Measurements from ENCODE around the gene TNFRSF19. TPM values are rescaled to one million over a fixed set of nuclear protein-coding genes. Genes with fewer than 3 reads are reported as not detected.

TNFRSF19 gene
- total RNA-seq, 1 donor from 2014 or later = 19.0 TPM

GRCh38 chr13:23644527-23645138, 74.4 kb downstream of the TNFRSF19 start:
- Mint-ChIP-seq H3K36me3 (ENCODE audit: insufficient read depth) (peaks cover 12% of the 10 kb centered on the region), H3K9me3 (ENCODE audit: low read depth) (peaks cover 4% of the 10 kb centered on the region), H3K4me1 (ENCODE audit: low read depth) (peaks cover 7% of the 10 kb centered on the region), H3K4me3 (ENCODE audit: low read depth) (no peak overlapping the region), H3K27me3 (peaks cover 16% of the 10 kb centered on the region), H3K27ac (no peak overlapping the region)
- no peak for DNase-seq (ENCODE audit: low spot score, unreplicated experiment)
- TF ChIP-seq CTCF (IDR thresholded peaks at IDR 0.05; ENCODE audit: unreplicated experiment) = no peak

GRCh38 chr13:23645851-23646250, 75.6 kb downstream of the TNFRSF19 start:
- TF ChIP-seq CTCF (IDR thresholded peaks at IDR 0.05; ENCODE audit: unreplicated experiment) = no peak
- Mint-ChIP-seq H3K27ac (no peak overlapping the region), H3K4me1 (ENCODE audit: low read depth) (peaks cover 2% of the 10 kb centered on the region), H3K36me3 (ENCODE audit: insufficient read depth) (peaks cover 12% of the 10 kb centered on the region), H3K4me3 (ENCODE audit: low read depth) (no peak overlapping the region), H3K27me3 (peaks cover 7% of the 10 kb centered on the region), H3K9me3 (ENCODE audit: low read depth) (peaks cover 4% of the 10 kb centered on the region)
- DNase-seq (ENCODE audit: low spot score, unreplicated experiment) = no peak

GRCh38 chr13:23651439-23651838, 81.2 kb downstream of the TNFRSF19 start:
- no peak for DNase-seq (ENCODE audit: low spot score, unreplicated experiment)
- peaks cover 6% of the 10 kb centered on the region for H3K36me3 Mint-ChIP-seq (ENCODE audit: insufficient read depth)
- no peak overlapping the region for H3K4me3 Mint-ChIP-seq (ENCODE audit: low read depth)
- H3K4me1 Mint-ChIP-seq (ENCODE audit: low read depth) = peaks cover 19% of the 10 kb centered on the region
- H3K27me3 Mint-ChIP-seq = no peaks in the 10 kb centered on the region
- H3K27ac Mint-ChIP-seq = no peak overlapping the region
- TF ChIP-seq CTCF (IDR thresholded peaks at IDR 0.05; ENCODE audit: unreplicated experiment) = no peak
- H3K9me3 Mint-ChIP-seq (ENCODE audit: low read depth) = peaks cover 4% of the 10 kb centered on the region

GRCh38 chr13:23651887-23652286, 81.7 kb downstream of the TNFRSF19 start:
- Mint-ChIP-seq H3K4me3 (ENCODE audit: low read depth) (no peak overlapping the region), H3K36me3 (ENCODE audit: insufficient read depth) (peaks cover 5% of the 10 kb centered on the region), H3K9me3 (ENCODE audit: low read depth) (peaks cover 2% of the 10 kb centered on the region), H3K27me3 (no peaks in the 10 kb centered on the region), H3K27ac (no peak overlapping the region), H3K4me1 (ENCODE audit: low read depth) (peaks cover 23% of the 10 kb centered on the region)
- no peak for TF ChIP-seq CTCF (IDR thresholded peaks at IDR 0.05; ENCODE audit: unreplicated experiment)
- DNase-seq (ENCODE audit: low spot score, unreplicated experiment) = no peak

GRCh38 chr13:23652909-23653726, 82.9 kb downstream of the TNFRSF19 start:
- no peak overlapping the region for H3K27ac Mint-ChIP-seq

More at GRCh38 chr13:23652909-23653726, 82.9 kb downstream of the TNFRSF19 start:
- TF ChIP-seq CTCF (IDR thresholded peaks at IDR 0.05; ENCODE audit: unreplicated experiment) = no peak
- no peaks in the 10 kb centered on the region for H3K9me3 Mint-ChIP-seq (ENCODE audit: low read depth)
- H3K4me3 Mint-ChIP-seq (ENCODE audit: low read depth) = no peak overlapping the region
- no peaks in the 10 kb centered on the region for H3K27me3 Mint-ChIP-seq
- H3K4me1 Mint-ChIP-seq (ENCODE audit: low read depth) = peaks cover 32% of the 10 kb centered on the region
- H3K36me3 Mint-ChIP-seq (ENCODE audit: insufficient read depth) = peaks cover 2% of the 10 kb centered on the region
- DNase-seq (ENCODE audit: low spot score, unreplicated experiment) = no peak

Measured in progenitor cell of endocrine pancreas (in vitro differentiated cells).